Kidney tubule cell (primary cell): ENCODE measurements around the gene CRNN.

ENCODE experiments used
- DNase-seq: peaks from one replicate; pipeline ENCODE4 v3.0.0-alpha.2; 2018; ENCODE audit warnings: low spot score

Gene CRNN

GRCh38 chr1:152419917-152420316 lies 5.9 kb upstream of the CRNN start:
- DNase-seq, result no peak

GRCh38 chr1:152415454-152416227 lies 1.6 kb upstream of the CRNN start:
- no peak for DNase-seq

DNA sequence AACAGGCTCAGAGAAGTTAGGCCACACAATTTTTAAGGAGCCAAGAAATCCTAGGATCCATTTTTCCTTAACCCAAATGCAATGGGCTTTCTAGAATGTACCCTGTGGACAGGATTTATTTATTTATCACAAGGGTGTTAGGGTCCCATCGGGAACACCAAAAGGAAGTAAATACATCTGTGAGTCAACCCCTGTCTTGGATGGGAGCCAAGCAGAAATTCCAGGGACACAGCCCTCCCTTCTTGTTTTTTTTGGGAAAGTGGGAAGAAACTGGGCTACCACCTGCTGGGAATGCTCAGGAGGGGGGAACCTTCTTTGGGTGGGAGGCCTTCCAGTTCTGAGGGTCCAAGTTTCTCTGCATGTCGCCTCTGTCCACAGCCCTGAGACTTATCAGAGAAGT lies 1.3 kb downstream of the CRNN start:
- DNase-seq, result peak; percentile 48

- no peak for DNase-seq
Observed at GRCh38 chr1:152411134-152411533, 2.9 kb downstream of the CRNN start.

DNA sequence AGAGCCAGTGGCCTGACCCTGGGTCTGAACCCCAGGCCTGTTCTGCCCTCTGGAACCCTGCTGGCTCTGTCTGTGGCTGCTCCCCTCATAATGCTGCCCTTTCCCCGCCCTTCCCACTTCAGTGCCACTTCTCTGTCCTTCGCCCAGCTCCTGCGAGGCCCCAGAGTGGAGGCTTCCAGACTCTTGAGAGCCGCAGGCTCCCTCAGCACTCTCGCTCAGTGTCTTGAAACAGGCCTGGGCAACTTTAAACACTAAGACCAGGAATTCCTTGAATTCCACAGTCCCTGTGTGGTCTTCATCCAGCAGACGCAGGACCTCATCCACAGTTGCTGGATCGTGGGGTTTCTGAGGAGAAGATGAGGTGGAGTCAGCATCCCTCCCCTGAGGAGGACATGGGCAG lies 3.5 kb downstream of the CRNN start:
- DNase-seq, result peak; percentile 76

DNA sequence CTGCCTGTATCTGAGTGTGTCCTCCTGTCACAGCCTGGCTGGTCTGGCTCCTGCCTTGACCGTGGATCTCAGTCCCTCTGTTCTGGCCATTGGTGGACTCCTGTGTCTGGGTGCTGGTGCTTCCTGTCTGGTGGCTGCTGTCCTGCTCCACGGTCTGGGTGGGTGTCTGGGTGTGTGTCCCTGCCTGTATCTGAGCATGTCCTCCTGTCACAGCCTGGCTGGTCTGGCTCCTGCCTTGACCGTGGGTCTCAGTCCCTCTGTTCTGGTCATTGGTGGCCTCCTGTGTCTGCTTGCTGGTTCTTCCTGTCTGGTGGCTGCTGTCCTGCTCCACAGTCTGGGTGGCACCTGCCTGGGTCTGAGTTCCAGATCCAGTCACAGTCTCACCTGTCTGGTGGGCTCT lies 4.0 kb downstream of the CRNN start:
- no peak for DNase-seq

DNA sequence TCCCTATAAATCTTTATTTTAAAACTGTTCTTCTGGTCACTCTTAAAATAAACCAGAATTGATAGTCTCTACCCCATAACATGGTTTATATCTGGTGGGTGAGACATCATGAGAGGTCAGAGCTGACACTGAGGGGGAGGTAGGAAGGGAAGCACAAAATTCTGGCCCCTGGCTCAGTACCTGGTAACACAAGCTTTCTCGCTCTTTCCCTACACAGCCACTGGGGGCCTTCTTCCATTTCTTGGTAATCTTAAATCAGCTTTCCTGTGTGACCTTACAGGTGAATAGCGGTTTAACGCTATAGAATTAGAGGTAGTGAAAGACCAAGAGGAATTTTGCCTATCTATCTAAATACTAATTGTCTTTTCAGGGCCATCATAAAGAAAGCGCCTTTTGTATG lies 5.4 kb downstream of the CRNN start:
- no peak for DNase-seq

DNA sequence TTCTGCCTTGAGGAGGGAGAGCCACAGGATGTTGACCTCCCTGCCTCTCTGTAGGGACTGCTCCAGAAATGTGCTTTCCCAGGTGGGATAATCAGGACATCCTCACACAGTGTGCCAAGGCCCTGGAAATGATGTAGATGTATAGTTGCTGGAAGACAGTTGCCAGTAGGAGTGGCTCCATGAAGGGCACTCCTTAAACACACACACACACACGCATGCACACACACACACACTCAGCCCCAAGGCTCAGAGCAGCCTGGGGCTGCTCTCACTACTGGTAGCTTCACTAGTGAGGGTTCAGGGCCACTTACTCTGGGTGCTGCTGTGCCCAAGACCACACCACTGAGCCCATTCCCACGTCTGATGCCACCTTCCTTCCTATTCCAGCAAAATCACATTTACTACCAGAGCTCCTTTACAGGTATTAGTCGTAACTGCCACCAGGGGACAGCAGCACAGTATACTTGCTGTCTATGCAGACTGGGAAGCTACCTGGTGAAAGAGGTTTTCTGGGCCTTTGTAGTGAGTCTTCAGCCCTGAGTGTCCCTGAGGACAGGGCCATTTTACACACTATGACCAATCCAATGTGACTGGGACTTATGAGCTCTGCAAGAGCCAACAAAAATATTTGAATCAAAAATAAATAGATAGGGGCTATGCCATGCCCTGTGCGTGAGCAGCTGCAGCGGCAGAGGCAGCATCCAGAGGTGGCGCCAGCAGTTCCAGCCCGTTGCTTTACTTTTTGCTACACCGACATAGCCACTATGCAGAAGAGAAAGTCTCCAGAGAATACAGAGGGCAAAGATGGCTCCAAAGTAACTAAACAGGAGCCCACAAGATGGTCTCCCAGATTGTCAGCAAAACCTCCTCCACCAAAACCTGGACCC lies 15.0 kb downstream of the CRNN start:
- peak; percentile 63 for DNase-seq

- DNase-seq, result no peak
Observed at GRCh38 chr1:152397474-152397873, 16.6 kb downstream of the CRNN start.

- DNase-seq, result no peak
Observed at GRCh38 chr1:152394151-152394550, 19.9 kb downstream of the CRNN start.

DNA sequence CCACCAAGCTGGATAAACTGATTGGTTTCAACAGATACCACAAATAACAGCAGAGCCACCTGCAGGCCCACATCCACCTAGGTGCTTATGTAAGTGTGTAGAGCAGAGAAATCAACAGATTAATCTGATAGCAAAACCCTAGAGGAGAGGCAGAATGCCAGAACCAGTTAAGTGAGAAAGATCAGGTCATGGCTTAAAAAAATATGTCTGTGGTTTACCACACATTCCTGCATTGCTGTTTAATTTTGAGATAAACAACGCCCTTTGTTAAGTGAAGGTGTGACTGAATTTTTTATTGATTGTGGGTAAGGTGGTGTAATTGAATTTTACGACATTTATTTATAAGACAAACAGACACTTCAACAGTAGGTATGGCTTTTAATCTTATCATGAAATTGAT lies 21.2 kb downstream of the CRNN start:
- peak; percentile 35 for DNase-seq

DNA sequence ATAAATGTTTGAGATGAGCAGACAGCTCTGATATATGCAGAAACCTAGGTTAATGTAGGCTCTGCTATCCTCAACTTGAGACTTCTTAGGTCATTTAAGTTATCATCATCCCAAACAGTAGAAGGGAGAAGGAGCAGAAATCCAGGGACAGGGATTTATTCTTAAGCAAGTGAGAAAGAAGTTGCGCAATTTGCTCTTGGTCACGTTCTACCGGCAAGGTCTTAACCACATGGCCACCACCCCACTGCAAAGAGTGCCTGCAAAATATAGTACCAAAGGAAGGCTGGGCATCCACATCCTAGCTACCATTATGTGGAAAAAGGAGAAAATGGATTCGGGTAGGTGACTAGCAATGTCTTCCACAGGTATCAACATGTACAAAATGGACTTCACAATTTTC lies 25.2 kb downstream of the CRNN start:
- no peak for DNase-seq

- DNase-seq, result no peak
Observed at GRCh38 chr1:152386940-152387339, 27.1 kb downstream of the CRNN start.

GRCh38 chr1:152380932-152381331 lies 33.1 kb downstream of the CRNN start:
- no peak for DNase-seq

DNA sequence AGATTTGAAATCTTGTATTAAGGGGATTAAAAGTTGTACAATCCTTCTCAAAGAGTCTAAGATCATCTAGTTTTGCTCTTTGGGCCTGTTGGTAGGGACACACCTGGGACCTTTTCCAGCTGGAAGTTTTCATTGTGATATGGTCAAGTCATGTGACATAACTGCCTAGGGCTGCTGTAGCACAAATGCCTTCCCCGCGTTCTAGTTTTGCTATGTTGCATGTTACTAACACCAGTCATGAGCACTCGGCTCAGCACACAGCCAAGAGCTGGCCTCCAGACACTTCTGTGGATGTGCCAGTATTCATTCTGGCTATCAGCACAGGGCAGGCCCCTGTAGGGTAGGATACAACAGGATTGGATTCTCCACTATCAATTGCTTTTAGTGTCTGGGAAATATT lies 39.6 kb downstream of the CRNN start:
- DNase-seq, result no peak

GRCh38 chr1:152372672-152373071 lies 41.4 kb downstream of the CRNN start:
- DNase-seq, result no peak

DNA sequence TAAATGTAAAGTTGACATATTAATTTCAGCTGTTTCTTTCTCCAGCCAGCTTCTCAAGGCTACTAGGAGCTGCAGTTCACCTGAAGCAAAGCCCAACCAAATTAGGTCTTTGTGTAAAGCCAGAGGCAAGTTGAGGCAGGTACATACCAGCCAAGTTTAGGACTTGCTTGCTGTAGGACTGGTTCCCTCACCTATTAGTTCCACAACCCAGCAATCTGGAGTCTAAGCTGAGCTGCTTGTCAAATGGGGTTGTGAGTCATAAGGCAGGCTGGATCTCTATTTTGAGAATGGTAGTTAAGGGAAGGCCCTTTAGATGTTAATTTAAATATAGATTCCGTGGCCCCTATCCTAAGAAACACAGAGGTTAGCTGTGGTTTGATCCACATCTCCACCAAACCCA lies 46.6 kb downstream of the CRNN start:
- no peak for DNase-seq

DNA sequence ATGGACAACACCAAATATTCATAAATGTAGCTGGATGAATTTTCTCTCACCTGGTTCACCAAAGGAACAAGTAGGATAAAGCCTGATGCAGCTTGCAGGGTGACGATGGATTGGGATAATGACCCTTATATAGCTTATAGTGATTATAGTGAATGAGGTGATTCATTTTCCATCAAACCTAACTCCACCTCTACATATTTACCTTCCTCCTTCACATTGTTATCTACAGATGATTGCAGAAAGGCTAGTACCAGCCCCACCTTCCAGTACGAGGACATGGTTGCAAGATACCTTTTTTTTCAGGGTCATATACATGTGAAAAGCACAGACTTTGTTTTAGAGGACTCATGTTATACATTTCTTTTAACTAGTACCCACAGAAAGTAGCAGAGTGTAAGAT lies 54.2 kb downstream of the CRNN start, which contains the start of gene FLG2:
Gene FLG2 (minus strand): TSS at position 101 of the 400 bp plus-strand sequence. CDS start 1,122 bp downstream, outside the sequence.
- no peak for DNase-seq
